Memory B cell (primary cell): Measurements from ENCODE around the gene POC1A.

Experiments
- ATAC-seq: fragments of 150-1000 bp; cut with Tn5 transposase; 2 replicates; pipeline ENCODE4 v1.10.0; 2021; ENCODE audit warnings: low read depth, mild to moderate bottlenecking, moderate library complexity
- DNase-seq, 2 donors: peaks; one replicate each; pipeline ENCODE4 v3.0.0; 2022; ENCODE audit warnings: low spot score in 2 of 2
- H3K27ac Mint-ChIP-seq: one replicate; pipeline ENCODE4 v1.8.0; 2022; ENCODE audit warnings: mild to moderate bottlenecking, moderate library complexity, mixed read lengths
- H3K27me3 Mint-ChIP-seq: one replicate; pipeline ENCODE4 v1.8.0; 2022; ENCODE audit warnings: mixed read lengths
- H3K36me3 Mint-ChIP-seq: one replicate; pipeline ENCODE4 v1.8.0; 2022; ENCODE audit warnings: mild to moderate bottlenecking, mixed read lengths
- H3K4me1 Mint-ChIP-seq: one replicate; pipeline ENCODE4 v1.8.0; 2022; ENCODE audit warnings: mixed read lengths
- H3K4me3 Mint-ChIP-seq: one replicate; pipeline ENCODE4 v1.8.0; 2022; ENCODE audit warnings: mild to moderate bottlenecking, moderate library complexity, mixed read lengths
- H3K9me3 Mint-ChIP-seq: one replicate; pipeline ENCODE4 v1.8.0; 2022; ENCODE audit warnings: mixed read lengths

Gene POC1A

GRCh38 chr3:52122491-52122890 is 31.7 kb downstream of the POC1A start:
- H3K4me1 Mint-ChIP-seq = peaks cover 20% of the 10 kb centered on the region
- no peak for ATAC-seq
- H3K9me3 Mint-ChIP-seq = no peaks in the 10 kb centered on the region
- H3K27me3 Mint-ChIP-seq = no peaks in the 10 kb centered on the region
- no peaks in the 10 kb centered on the region for H3K36me3 Mint-ChIP-seq
- no peak for DNase-seq
- H3K27ac Mint-ChIP-seq = peak overlapping the region; percentile 62
- peak overlapping the region; percentile 47 for H3K4me3 Mint-ChIP-seq

- Mint-ChIP-seq H3K36me3 (no peaks in the 10 kb centered on the region), H3K4me1 (peaks cover 20% of the 10 kb centered on the region), H3K9me3 (no peaks in the 10 kb centered on the region), H3K27me3 (no peaks in the 10 kb centered on the region), H3K27ac (peak overlapping the region; percentile 62), H3K4me3 (peak overlapping the region; percentile 4)
- DNase-seq (no peak), ATAC-seq (peak; percentile 62)
These were observed 32.4 kb downstream of the POC1A start for GRCh38 chr3:52121813-52122212.

DNA sequence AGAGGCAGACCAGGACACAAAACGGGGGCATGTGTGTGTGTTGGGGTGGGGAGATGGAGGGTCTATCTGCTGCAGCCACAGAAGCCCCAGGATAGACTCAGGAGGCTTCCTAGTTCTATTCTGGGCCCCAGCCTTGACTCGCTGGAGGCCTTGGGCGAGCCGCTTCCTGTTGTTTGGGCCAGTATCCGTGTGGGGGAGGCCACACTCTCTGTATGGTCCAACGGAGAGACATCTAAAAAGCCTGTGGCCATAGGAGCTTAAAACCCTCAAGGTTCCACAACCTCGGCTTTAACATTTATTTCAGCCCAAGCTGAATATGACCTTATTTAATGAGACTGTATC is 32.8 kb downstream of the POC1A start:
- Mint-ChIP-seq H3K27ac (peak overlapping the region; percentile 62), H3K27me3 (no peaks in the 10 kb centered on the region), H3K4me3 (peak overlapping the region; percentile 62), H3K36me3 (no peaks in the 10 kb centered on the region), H3K9me3 (no peaks in the 10 kb centered on the region), H3K4me1 (peaks cover 20% of the 10 kb centered on the region)
- ATAC-seq (peak; percentile 50), DNase-seq (no peak)

GRCh38 chr3:52120556-52121463 is 33.4 kb downstream of the POC1A start:
- DNase-seq (no peak), ATAC-seq (no peak)
- no peaks in the 10 kb centered on the region for H3K36me3 Mint-ChIP-seq
- peak overlapping the region; percentile 62 for H3K27ac Mint-ChIP-seq
- H3K4me3 Mint-ChIP-seq = peak overlapping the region; percentile 62
- no peaks in the 10 kb centered on the region for H3K9me3 Mint-ChIP-seq
- H3K27me3 Mint-ChIP-seq = no peaks in the 10 kb centered on the region
- H3K4me1 Mint-ChIP-seq = peaks cover 20% of the 10 kb centered on the region

GRCh38 chr3:52119826-52120225 is 34.4 kb downstream of the POC1A start:
- DNase-seq (no peak), ATAC-seq (no peak)
- Mint-ChIP-seq H3K4me3 (no peak overlapping the region), H3K36me3 (no peaks in the 10 kb centered on the region), H3K4me1 (peaks cover 20% of the 10 kb centered on the region), H3K27me3 (no peaks in the 10 kb centered on the region), H3K9me3 (no peaks in the 10 kb centered on the region), H3K27ac (no peak overlapping the region)

DNA sequence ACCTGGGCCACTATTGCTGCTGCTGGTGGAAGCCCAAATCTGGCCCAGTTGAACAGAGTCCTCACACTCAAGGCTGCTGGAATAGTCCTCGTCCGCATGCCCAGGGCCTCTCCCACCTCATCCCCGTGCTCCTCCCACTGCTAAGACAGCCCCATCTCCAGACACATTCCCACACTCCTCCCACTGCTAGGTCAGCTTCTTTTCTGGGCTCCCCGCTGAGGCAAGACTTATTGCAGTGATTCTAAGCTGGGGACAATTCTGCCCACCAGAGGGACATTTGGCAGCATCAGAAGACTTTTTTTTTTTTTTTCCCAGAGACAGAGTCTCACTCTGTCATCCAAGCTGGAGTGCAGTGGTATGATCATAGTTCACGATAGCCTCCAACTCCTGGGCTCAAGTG is 35.1 kb downstream of the POC1A start:
- no peaks in the 10 kb centered on the region for H3K36me3 Mint-ChIP-seq
- ATAC-seq (no peak), DNase-seq (no peak)
- no peaks in the 10 kb centered on the region for H3K9me3 Mint-ChIP-seq
- H3K4me1 Mint-ChIP-seq = peaks cover 20% of the 10 kb centered on the region
- H3K27me3 Mint-ChIP-seq = no peaks in the 10 kb centered on the region
- H3K4me3 Mint-ChIP-seq = no peak overlapping the region
- H3K27ac Mint-ChIP-seq = no peak overlapping the region

DNA sequence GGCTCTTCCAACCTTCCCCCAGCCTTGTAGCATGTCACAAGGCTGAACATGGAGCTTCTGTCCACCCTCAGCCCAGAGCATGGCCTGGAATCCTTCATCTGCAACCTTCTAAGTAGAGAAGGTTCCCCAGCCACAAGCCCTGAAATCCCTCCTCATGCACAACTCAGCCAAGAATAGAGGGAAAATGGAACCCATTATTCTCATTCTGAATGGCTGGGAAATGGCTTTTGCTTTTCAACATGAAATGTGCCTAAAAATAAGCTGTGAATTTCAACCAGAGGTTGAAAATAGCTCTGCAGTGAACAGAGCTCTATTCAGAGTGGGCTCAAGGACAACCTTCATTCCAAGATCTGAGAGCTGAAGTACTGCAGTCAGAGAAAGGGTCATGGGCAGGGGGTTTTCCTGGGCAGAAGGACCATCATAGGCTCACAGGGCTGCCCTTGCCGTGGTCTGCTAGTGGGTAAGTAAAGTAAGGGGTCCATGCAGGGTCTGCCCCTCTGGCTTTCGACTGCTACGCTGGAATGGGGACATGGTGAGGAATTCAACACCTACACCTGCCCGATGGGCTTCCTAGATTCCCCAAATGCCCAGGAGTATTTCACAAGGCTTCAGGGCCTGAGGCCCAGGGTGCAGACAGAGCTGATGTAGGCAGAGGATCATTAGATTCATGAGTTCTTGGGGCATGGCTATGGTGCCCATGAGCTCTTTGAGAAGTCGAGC is 35.9 kb downstream of the POC1A start:
- no peak overlapping the region for H3K27ac Mint-ChIP-seq
- H3K36me3 Mint-ChIP-seq = no peaks in the 10 kb centered on the region
- H3K4me3 Mint-ChIP-seq = no peak overlapping the region
- H3K27me3 Mint-ChIP-seq = no peaks in the 10 kb centered on the region
- H3K4me1 Mint-ChIP-seq = peaks cover 20% of the 10 kb centered on the region
- no peaks in the 10 kb centered on the region for H3K9me3 Mint-ChIP-seq
- ATAC-seq (no peak), DNase-seq (no peak)

- no peak for ATAC-seq
These were observed 36.7 kb downstream of the POC1A start for GRCh38 chr3:52117537-52117936.

GRCh38 chr3:52112056-52112455 is 42.2 kb downstream of the POC1A start:
- no peaks in the 10 kb centered on the region for H3K27me3 Mint-ChIP-seq
- ATAC-seq (no peak), DNase-seq (no peak)
- no peaks in the 10 kb centered on the region for H3K4me1 Mint-ChIP-seq
- H3K4me3 Mint-ChIP-seq = no peak overlapping the region
- H3K36me3 Mint-ChIP-seq = no peaks in the 10 kb centered on the region
- H3K9me3 Mint-ChIP-seq = no peaks in the 10 kb centered on the region
- no peak overlapping the region for H3K27ac Mint-ChIP-seq

More at GRCh38 chr3:52117537-52117936, 36.7 kb downstream of the POC1A start:
- peaks cover 17% of the 10 kb centered on the region for H3K4me1 Mint-ChIP-seq
- no peak overlapping the region for H3K27ac Mint-ChIP-seq
- DNase-seq = no peak
- H3K36me3 Mint-ChIP-seq = no peaks in the 10 kb centered on the region
- H3K27me3 Mint-ChIP-seq = no peaks in the 10 kb centered on the region
- H3K4me3 Mint-ChIP-seq = no peak overlapping the region
- H3K9me3 Mint-ChIP-seq = no peaks in the 10 kb centered on the region

- Mint-ChIP-seq H3K4me1 (no peaks in the 10 kb centered on the region), H3K9me3 (no peaks in the 10 kb centered on the region)
- no peak for ATAC-seq
These were observed 43.7 kb downstream of the POC1A start for GRCh38 chr3:52110502-52110901.

GRCh38 chr3:52109611-52110301 is 44.5 kb downstream of the POC1A start:
- Mint-ChIP-seq H3K4me1 (no peaks in the 10 kb centered on the region), H3K9me3 (no peaks in the 10 kb centered on the region), H3K27me3 (no peaks in the 10 kb centered on the region), H3K27ac (no peak overlapping the region), H3K36me3 (no peaks in the 10 kb centered on the region), H3K4me3 (no peak overlapping the region)
- DNase-seq (no peak), ATAC-seq (no peak)

More at GRCh38 chr3:52110502-52110901, 43.7 kb downstream of the POC1A start:
- DNase-seq = no peak
- no peaks in the 10 kb centered on the region for H3K36me3 Mint-ChIP-seq
- H3K27ac Mint-ChIP-seq = no peak overlapping the region
- H3K4me3 Mint-ChIP-seq = no peak overlapping the region
- no peaks in the 10 kb centered on the region for H3K27me3 Mint-ChIP-seq

GRCh38 chr3:52108302-52109232 is 45.7 kb downstream of the POC1A start:
- Mint-ChIP-seq H3K36me3 (no peaks in the 10 kb centered on the region), H3K4me1 (no peaks in the 10 kb centered on the region), H3K27me3 (no peaks in the 10 kb centered on the region), H3K27ac (no peak overlapping the region), H3K9me3 (no peaks in the 10 kb centered on the region), H3K4me3 (no peak overlapping the region)
- no peak for DNase-seq
- ATAC-seq = no peak

DNA sequence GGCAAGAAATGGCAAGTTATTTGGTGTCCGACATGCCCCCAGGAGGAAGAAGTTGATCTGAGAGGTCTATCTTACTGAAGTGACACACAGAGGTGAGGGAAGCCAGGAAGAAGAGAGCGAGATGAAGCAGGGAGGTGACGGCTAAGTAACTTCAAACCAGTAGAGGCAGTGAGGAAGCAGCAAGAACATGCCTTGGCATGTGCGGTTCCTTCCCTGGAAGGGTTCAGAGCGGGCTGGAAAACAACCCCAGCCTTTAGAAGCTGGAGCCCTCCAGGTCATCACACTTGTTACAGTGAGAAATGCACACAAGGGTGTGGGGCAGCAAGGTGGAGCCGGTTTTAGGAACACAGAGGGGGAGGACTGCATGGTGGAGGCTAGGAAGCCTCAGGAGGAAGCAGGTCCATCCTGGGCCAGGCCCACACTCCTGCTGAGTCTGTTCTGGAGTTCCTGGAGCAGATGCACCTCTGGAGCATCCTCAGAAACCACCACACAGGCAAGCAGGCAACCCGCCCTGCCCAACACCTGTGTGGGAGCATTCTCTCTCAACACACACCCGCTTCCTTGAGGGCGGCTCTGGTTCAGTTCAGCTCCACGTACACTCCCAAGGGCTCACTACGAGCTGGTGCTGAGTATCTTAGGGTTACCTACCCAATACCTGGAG is 47.1 kb downstream of the POC1A start:
- Mint-ChIP-seq H3K36me3 (peaks cover 3% of the 10 kb centered on the region), H3K27ac (no peak overlapping the region), H3K27me3 (no peaks in the 10 kb centered on the region), H3K9me3 (peaks cover 2% of the 10 kb centered on the region), H3K4me1 (no peaks in the 10 kb centered on the region), H3K4me3 (no peak overlapping the region)
- ATAC-seq (no peak), DNase-seq (no peak)
